ENCODE results near the gene SPAG16. TPM values are rescaled to one million over a fixed set of nuclear protein-coding genes. Genes with fewer than 3 reads are reported as not detected.

The SPAG16 gene
- total RNA-seq, 1 experiment from 2014 or later, result 0.30 TPM

GRCh38 chr2:213816583-213816982, 532.3 kb downstream of the SPAG16 start:
- intact Hi-C loops (cut with micrococcal nuclease), result no loop called here
- no peak for DNase-seq (ENCODE audit: low read depth, low spot score)
- no peak for ATAC-seq
- ChIA-PET RAD21 (ENCODE audit: low non-redundant PET in 1 of 2, low total read pairs in 2 of 2, uncharacterized antibody in 2 of 2, unreplicated experiment in 2 of 2) (interaction anchor here in 1 of 2 experiments (0.6 kb wide), 1 partner anchor 788 kb away, joined by 5 read pairs; no protein-coding TSS in a partner anchor), CTCF (no interaction called here), POLR2A (no interaction called here)
- BruUV-seq (replicated peaks), result no TSS peak
- Histone ChIP-seq H3K27me3 (ENCODE audit: insufficient read depth, low read length) (no peaks in the 10 kb centered on the region), H2AFZ (ENCODE audit: low read depth, low read length, poor library complexity, severe bottlenecking) (no peak overlapping the region), H3K4me2 (ENCODE audit: low read length) (no peak overlapping the region), H3K27ac (ENCODE audit: low read depth, low read length) (no peak overlapping the region), H3K9me3 (ENCODE audit: control insufficient read depth in 1 of 2, insufficient read depth in 1 of 2, low read depth in 1 of 2, low read length in 2 of 2) (no peaks in the 10 kb centered on the region), H3K9ac (ENCODE audit: low read length) (no peak overlapping the region), H4K20me1 (ENCODE audit: insufficient read depth) (no peaks in the 10 kb centered on the region), H3K79me2 (ENCODE audit: insufficient read depth, low read length) (no peaks in the 10 kb centered on the region), H3K4me1 (ENCODE audit: control insufficient read depth in 1 of 2, insufficient read depth in 2 of 2, low read length in 2 of 2) (no peaks in the 10 kb centered on the region), H3K4me3 (replicated peaks in 1 of 2; ENCODE audit: low read depth in 1 of 2, low read length in 2 of 2) (no peak overlapping the region), H3K36me3 (ENCODE audit: control insufficient read depth in 1 of 2, insufficient read depth in 2 of 2, low read length in 2 of 2) (no peaks in the 10 kb centered on the region), H3K9me2 (ENCODE audit: insufficient read depth) (no peaks in the 10 kb centered on the region)
- TF ChIP-seq, protein P1, sequence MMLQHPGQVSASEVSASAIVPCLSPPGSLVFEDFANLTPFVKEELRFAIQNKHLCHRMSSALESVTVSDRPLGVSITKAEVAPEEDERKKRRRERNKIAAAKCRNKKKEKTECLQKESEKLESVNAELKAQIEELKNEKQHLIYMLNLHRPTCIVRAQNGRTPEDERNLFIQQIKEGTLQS (IDR thresholded peaks at IDR 0.05), result no peak
- TF ChIP-seq RAD21 (IDR thresholded peaks at IDR 0.05; ENCODE audit: low read depth), result no peak
- TF ChIP-seq ZFX (IDR thresholded peaks at IDR 0.05), result no peak
- TF ChIP-seq, protein P2, sequence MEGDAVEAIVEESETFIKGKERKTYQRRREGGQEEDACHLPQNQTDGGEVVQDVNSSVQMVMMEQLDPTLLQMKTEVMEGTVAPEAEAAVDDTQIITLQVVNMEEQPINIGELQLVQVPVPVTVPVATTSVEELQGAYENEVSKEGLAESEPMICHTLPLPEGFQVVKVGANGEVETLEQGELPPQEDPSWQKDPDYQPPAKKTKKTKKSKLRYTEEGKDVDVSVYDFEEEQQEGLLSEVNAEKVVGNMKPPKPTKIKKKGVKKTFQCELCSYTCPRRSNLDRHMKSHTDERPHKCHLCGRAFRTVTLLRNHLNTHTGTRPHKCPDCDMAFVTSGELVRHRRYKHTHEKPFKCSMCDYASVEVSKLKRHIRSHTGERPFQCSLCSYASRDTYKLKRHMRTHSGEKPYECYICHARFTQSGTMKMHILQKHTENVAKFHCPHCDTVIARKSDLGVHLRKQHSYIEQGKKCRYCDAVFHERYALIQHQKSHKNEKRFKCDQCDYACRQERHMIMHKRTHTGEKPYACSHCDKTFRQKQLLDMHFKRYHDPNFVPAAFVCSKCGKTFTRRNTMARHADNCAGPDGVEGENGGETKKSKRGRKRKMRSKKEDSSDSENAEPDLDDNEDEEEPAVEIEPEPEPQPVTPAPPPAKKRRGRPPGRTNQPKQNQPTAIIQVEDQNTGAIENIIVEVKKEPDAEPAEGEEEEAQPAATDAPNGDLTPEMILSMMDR (IDR thresholded peaks at IDR 0.05 in 2 of 3, conservative IDR thresholded peaks at IDR 0.05 in 1 of 3; ENCODE audit: borderline replicate concordance in 1 of 3, insufficient read depth in 1 of 3, low read depth in 2 of 3, low read length in 2 of 3), result no peak
- TF ChIP-seq, protein P3, sequence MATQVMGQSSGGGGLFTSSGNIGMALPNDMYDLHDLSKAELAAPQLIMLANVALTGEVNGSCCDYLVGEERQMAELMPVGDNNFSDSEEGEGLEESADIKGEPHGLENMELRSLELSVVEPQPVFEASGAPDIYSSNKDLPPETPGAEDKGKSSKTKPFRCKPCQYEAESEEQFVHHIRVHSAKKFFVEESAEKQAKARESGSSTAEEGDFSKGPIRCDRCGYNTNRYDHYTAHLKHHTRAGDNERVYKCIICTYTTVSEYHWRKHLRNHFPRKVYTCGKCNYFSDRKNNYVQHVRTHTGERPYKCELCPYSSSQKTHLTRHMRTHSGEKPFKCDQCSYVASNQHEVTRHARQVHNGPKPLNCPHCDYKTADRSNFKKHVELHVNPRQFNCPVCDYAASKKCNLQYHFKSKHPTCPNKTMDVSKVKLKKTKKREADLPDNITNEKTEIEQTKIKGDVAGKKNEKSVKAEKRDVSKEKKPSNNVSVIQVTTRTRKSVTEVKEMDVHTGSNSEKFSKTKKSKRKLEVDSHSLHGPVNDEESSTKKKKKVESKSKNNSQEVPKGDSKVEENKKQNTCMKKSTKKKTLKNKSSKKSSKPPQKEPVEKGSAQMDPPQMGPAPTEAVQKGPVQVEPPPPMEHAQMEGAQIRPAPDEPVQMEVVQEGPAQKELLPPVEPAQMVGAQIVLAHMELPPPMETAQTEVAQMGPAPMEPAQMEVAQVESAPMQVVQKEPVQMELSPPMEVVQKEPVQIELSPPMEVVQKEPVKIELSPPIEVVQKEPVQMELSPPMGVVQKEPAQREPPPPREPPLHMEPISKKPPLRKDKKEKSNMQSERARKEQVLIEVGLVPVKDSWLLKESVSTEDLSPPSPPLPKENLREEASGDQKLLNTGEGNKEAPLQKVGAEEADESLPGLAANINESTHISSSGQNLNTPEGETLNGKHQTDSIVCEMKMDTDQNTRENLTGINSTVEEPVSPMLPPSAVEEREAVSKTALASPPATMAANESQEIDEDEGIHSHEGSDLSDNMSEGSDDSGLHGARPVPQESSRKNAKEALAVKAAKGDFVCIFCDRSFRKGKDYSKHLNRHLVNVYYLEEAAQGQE (IDR thresholded peaks at IDR 0.05; ENCODE audit: low read depth), result no peak
- TF ChIP-seq SRF (IDR thresholded peaks at IDR 0.05; ENCODE audit: low read depth), result no peak
- TF ChIP-seq TCF7L2 (IDR thresholded peaks at IDR 0.05; ENCODE audit: borderline replicate concordance, extremely low read depth, insufficient read depth, insufficient read length), result no peak
- TF ChIP-seq SIN3A (IDR thresholded peaks at IDR 0.05; ENCODE audit: low read depth), result no peak
- TF ChIP-seq YY1 (IDR thresholded peaks at IDR 0.05; ENCODE audit: extremely low read depth, insufficient replicate concordance, low read depth, low read length), result no peak
- no peak for TF ChIP-seq CEBPB (IDR thresholded peaks at IDR 0.05; ENCODE audit: low read depth)
- TF ChIP-seq JUND (IDR thresholded peaks at IDR 0.05), result no peak
- no peak for TF ChIP-seq SP1 (IDR thresholded peaks at IDR 0.05; ENCODE audit: low read depth)
- TF ChIP-seq, protein P4, sequence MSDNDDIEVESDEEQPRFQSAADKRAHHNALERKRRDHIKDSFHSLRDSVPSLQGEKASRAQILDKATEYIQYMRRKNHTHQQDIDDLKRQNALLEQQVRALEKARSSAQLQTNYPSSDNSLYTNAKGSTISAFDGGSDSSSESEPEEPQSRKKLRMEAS (IDR thresholded peaks at IDR 0.05), result no peak
- TF ChIP-seq ZBTB33 (IDR thresholded peaks at IDR 0.05; ENCODE audit: extremely low read depth, insufficient replicate concordance, low read length), result no peak
- no peak for TF ChIP-seq POLR2A (IDR thresholded peaks at IDR 0.05; ENCODE audit: borderline replicate concordance, extremely low read depth, insufficient read depth, insufficient read length)
- TF ChIP-seq EGR1 (IDR thresholded peaks at IDR 0.05; ENCODE audit: low read depth), result no peak
